GM12864 (cell line): Measurements from ENCODE around the gene BTN2A1.
A peak's percentile ranks its signal among the peaks of the same experiment; 100 is the strongest.

Source experiments
- DNase-seq: peaks from one replicate; pipeline ENCODE4 v3.0.0-alpha.2; 2011; ENCODE audit warnings: low read depth
- H3K4me3 ChIP-seq: 2 replicates; pipeline ENCODE4 v1.5.1; 2011; ENCODE audit warnings: mild to moderate bottlenecking, low read depth, low read length, control low read depth
- TF ChIP-seq, protein P1 (sequence below): IDR thresholded peaks from 2 replicates; pipeline ENCODE4 v1.5.1; 2011; ENCODE audit warnings: low read depth, mild to moderate bottlenecking, moderate library complexity, low read length, control low read depth, inconsistent platforms; ENCODE audit errors: missing control alignments

The BTN2A1 gene

DNA sequence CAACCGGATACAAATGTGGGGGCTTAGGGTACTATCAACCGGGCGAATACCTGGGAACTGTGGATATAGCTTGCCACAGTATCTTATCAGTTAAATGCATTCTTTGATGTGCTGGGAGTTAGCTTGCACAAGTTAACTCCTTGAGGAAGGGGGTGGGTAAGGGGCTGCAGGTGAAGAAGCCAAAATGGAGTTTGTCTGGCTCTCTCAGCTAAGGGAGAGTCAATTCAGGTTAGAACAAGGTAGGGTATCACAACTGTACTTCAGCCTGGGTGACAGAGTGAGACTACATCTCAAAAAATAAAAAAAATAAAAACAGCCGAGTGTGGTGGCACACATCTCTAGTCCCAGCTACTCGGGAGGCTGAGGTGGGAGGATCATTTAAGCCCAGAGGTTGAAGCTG lies 33.8 kb downstream of the BTN2A1 start:
- H3K4me3 ChIP-seq, result no peak overlapping the region
- DNase-seq, result no peak
- TF ChIP-seq, protein P1, sequence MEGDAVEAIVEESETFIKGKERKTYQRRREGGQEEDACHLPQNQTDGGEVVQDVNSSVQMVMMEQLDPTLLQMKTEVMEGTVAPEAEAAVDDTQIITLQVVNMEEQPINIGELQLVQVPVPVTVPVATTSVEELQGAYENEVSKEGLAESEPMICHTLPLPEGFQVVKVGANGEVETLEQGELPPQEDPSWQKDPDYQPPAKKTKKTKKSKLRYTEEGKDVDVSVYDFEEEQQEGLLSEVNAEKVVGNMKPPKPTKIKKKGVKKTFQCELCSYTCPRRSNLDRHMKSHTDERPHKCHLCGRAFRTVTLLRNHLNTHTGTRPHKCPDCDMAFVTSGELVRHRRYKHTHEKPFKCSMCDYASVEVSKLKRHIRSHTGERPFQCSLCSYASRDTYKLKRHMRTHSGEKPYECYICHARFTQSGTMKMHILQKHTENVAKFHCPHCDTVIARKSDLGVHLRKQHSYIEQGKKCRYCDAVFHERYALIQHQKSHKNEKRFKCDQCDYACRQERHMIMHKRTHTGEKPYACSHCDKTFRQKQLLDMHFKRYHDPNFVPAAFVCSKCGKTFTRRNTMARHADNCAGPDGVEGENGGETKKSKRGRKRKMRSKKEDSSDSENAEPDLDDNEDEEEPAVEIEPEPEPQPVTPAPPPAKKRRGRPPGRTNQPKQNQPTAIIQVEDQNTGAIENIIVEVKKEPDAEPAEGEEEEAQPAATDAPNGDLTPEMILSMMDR, result no peak

DNA sequence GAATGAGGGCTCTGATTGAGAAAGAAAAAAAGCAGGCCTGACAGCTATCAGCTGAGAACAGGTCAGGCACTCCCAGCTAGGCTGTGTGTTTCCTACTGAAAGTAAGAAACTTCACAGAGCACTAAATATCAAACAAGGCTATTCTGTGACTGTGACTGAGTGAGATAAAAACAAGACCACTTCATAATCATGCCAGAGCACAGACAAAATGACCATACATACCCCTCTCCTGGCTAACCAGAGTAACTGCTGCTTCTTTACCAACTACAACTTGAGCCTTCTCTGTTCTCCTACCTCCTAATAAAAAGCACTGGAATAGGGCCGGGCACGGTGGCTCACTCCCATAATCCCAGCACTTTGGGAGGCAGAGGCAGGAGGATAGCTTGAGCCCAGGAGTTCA lies 35.5 kb downstream of the BTN2A1 start:
- TF ChIP-seq, protein P1, result peak; percentile 28
- H3K4me3 ChIP-seq, result no peak overlapping the region
- DNase-seq, result no peak

DNA sequence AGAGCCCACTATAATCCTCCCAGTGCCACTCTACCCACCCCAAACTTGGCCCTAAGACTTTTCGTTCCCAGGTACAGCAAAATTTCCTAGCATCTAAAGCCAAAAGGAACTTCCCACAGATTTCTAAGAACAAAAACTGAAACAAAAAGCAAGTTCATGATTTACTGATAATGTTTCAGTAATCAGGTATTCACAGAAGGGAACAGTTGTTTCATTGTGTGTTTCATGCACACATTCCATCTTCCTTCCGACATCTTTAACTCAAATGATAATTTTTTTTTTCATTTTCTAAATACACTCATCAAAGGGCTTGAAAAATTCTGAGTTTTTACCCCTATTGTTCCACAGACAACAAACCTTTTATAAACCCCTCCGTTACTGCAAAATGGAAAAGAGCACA lies 36.4 kb downstream of the BTN2A1 start:
- no peak overlapping the region for H3K4me3 ChIP-seq
- TF ChIP-seq, protein P1, result no peak
- no peak for DNase-seq

DNA sequence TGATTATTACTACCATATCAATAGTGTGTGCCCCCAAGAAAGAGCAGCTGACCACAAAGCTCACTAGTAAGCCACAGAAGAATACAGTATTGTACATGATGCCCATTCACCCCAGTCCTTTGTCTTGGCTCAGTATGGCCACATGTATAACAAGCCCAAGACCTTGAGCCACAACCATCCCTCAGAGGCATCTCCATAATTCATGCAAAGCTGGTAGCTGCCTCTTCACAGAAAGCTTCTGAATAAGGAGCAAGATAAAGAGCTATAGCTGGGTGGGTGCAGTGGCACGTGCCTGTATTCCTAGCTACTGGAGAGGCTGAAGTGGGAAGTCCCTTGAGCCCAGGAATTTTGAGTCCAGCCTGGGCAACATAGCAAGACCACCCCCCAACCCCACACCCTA lies 37.5 kb downstream of the BTN2A1 start:
- TF ChIP-seq, protein P1, result no peak
- no peak for DNase-seq
- no peak overlapping the region for H3K4me3 ChIP-seq

DNA sequence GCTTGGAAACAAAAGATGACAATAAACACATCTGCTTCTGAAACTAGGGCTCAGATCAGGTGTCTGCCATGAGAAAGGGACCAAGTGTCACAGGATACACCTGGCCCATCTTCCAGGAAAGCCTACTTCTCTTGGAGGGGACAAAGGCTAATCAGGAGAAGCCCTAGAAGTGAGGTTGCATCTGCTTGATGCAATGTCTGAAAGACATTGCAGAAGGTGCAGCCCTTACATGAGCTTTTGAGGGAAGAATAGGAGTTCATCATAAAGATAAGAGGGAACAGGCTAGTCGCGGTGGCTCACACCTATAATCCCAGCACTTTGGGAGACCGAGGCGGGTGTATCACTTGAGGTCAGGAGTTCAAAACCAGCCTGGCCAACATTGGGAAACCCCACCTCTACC lies 39.9 kb downstream of the BTN2A1 start:
- H3K4me3 ChIP-seq, result no peak overlapping the region
- TF ChIP-seq, protein P1, result no peak
- no peak for DNase-seq

DNA sequence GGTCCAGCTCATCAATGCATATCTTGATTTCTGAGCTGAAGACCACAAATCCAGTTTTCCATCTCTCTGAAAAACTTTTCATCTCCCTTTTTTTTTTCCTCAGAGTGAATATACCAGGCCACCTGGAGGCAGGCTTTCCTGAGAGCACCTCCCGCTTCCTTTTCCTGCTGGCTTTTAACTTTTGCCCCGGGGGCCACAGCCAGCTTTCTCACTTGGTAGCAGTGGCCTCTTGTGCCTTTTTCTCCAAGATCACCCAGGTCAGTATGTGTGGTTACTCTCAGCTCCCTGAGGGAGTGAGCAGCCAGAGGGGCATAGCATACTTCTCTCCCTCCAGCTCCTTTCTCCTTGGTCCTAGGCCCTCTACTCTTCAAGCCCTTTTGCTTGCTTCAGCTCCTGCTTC lies 42.3 kb downstream of the BTN2A1 start, which contains the start of gene BTN1A1:
TSS of gene BTN1A1 (plus strand) at position 202 of the 400 bp plus-strand sequence. CDS start 984 bp downstream, outside the sequence.
- TF ChIP-seq, protein P1, result no peak

DNA sequence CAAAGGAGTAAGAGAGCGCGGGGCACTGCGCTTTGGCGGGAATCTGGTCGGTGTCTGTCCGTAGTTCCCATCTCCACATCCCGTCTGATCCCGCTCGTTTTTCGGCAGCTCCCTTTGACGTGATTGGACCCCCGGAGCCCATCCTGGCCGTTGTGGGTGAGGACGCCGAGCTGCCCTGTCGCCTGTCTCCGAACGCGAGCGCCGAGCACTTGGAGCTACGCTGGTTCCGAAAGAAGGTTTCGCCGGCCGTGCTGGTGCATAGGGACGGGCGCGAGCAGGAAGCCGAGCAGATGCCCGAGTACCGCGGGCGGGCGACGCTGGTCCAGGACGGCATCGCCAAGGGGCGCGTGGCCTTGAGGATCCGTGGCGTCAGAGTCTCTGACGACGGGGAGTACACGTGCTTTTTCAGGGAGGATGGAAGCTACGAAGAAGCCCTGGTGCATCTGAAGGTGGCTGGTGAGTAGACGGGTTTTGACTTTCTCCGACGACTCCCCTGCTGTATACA lies 43.8 kb downstream of the BTN2A1 start:
- no peak for DNase-seq
- TF ChIP-seq, protein P1, result no peak
- peak overlapping the region; percentile 49 for H3K4me3 ChIP-seq

More for the DNA sequence above, 42.3 kb downstream of the BTN2A1 start, which contains the start of gene BTN1A1:
- H3K4me3 ChIP-seq, result no peak within 1 kb of the TSS
- DNase-seq, result no peak
